Ishikawa (cell line): ENCODE data around the gene PP2D1.

ENCODE experiments used
- CEBPB ChIP-seq: IDR thresholded peaks from 2 replicates; pipeline ENCODE4 v1.6.1; 2012
- CREB1 ChIP-seq: IDR thresholded peaks from 2 replicates; pipeline ENCODE4 v1.6.1; 2012; ENCODE audit warnings: low read depth
- EGR1 ChIP-seq: IDR thresholded peaks from 2 replicates; pipeline ENCODE4 v1.6.1; 2012
- EP300 ChIP-seq: IDR thresholded peaks from 2 replicates; pipeline ENCODE4 v1.6.1; 2012; ENCODE audit warnings: borderline replicate concordance
- FOXM1 ChIP-seq: IDR thresholded peaks from 2 replicates; pipeline ENCODE4 v1.6.1; 2012; ENCODE audit warnings: low read depth, borderline replicate concordance
- MAX ChIP-seq: IDR thresholded peaks from 2 replicates; pipeline ENCODE4 v1.6.1; 2012
- NFIC ChIP-seq: IDR thresholded peaks from 2 replicates; pipeline ENCODE4 v1.6.1; 2012
- RAD21 ChIP-seq: IDR thresholded peaks from 2 replicates; pipeline ENCODE4 v1.6.1; 2012; ENCODE audit warnings: low read depth
- REST ChIP-seq: IDR thresholded peaks from 2 replicates; pipeline ENCODE4 v1.6.1; 2012; ENCODE audit warnings: low read depth, mild to moderate bottlenecking
- TAF1 ChIP-seq: IDR thresholded peaks from 2 replicates; pipeline ENCODE4 v1.6.1; 2012; ENCODE audit warnings: low read depth, mild to moderate bottlenecking
- TCF12 ChIP-seq: IDR thresholded peaks from 2 replicates; pipeline ENCODE4 v1.6.1; 2012; ENCODE audit warnings: low read depth
- TEAD4 ChIP-seq: IDR thresholded peaks from 2 replicates; pipeline ENCODE4 v1.6.1; 2012
- YY1 ChIP-seq: IDR thresholded peaks from 2 replicates; pipeline ENCODE4 v1.6.1; 2012; ENCODE audit warnings: low read depth
- ZBTB7A ChIP-seq: IDR thresholded peaks from 2 replicates; pipeline ENCODE4 v1.6.1; 2012; ENCODE audit warnings: low read depth
- TF ChIP-seq, protein P1 (sequence below): IDR thresholded peaks from 2 replicates; pipeline ENCODE4 v1.6.1; 2012

PP2D1 gene

DNA sequence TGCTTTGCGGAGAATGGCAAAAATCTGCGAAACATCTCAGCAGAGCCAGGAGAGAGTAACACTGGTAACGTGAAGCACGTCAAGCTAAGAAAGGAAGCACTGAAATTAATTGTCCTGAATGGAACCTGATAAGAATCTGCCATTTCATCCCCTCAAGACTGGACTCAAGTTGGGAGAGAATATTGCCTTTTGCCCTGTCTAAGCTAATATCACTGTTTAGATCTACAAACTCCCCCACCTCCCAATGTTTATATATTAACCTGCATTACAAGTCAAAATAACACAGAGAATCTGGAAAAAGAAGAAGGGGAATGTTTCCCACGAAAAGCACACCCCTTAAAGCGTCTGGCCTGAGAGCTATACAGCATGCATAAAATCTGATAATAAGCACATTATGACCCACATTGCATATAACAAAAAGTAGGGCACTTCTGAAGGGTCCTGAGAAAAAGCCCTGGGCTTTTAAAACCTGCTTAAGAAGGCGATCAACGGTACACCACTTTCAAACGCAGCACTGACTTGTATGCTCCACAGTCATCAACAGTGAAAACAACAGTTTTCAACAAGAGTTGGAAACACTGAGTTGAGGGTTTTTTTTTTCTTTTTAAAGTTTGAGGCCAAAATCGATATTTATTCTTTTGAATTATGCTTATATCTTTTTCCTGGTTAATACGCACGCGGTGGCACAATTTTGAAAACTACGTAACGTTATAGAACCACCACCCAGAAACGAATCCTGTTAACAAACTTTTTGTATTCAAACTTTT, 26.8 kb upstream of the PP2D1 start:
- TF ChIP-seq FOXM1 (no peak), REST (no peak), CEBPB (no peak), EP300 (no peak), YY1 (no peak), RAD21 (no peak), TAF1 (no peak), TCF12 (no peak), TEAD4 (no peak), MAX (no peak)

GRCh38 chr3:20037255-20037996, 25.4 kb upstream of the PP2D1 start:
- TF ChIP-seq EGR1 (no peak), CEBPB (no peak), FOXM1 (no peak), EP300 (no peak), NFIC (no peak), MAX (no peak), ZBTB7A (no peak), YY1 (no peak), RAD21 (no peak)
- TF ChIP-seq, protein P1, sequence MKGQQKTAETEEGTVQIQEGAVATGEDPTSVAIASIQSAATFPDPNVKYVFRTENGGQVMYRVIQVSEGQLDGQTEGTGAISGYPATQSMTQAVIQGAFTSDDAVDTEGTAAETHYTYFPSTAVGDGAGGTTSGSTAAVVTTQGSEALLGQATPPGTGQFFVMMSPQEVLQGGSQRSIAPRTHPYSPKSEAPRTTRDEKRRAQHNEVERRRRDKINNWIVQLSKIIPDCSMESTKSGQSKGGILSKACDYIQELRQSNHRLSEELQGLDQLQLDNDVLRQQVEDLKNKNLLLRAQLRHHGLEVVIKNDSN, result no peak

DNA sequence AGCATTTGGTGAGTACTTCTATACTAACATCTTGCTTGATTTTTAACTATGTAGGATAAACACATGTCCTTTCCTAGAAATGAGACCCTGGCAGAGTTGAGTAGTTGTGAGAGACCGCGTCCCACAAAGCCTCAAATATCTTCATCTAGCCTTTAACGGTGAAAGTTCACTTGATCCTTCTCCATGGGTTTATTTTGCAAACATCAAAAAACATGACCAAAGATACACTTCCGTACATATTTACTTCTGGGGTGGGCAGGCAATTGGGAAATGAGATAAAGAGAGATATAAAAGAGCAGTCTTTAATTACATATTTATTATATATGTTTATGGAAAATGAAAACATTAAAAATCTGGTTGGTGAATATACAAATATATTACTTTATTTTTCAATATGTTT, 23.0 kb upstream of the PP2D1 start:
- TF ChIP-seq EGR1 (no peak), YY1 (no peak), RAD21 (no peak), NFIC (no peak), EP300 (no peak), TEAD4 (no peak), TAF1 (no peak), MAX (no peak), CREB1 (no peak), ZBTB7A (no peak), CEBPB (no peak), FOXM1 (no peak), REST (no peak), TCF12 (no peak)
- TF ChIP-seq, protein P1, result no peak

DNA sequence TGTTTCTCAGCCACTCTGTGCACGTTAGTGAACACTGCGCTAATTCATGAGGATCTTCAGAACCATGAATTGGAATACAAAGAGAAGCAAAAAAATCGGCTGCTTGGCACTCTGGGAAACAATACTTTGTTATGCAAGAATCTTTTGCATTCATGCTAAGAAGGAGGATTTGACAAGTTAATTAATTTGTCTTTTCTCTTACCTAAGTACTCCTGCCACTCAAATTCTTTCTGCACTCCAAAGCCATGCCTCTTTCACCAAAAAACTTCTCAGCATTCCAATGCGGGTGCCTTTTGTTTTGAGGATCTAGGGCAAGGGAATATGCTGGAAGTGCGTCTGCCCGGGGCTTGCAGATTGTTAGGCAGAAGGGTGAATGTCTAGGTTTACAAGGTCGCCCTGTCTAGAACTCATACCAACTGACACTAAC, 16.9 kb upstream of the PP2D1 start:
- TF ChIP-seq NFIC (no peak), YY1 (no peak), MAX (no peak), FOXM1 (no peak), EP300 (no peak), CREB1 (no peak), TEAD4 (no peak)
- TF ChIP-seq, protein P1, result no peak
